IgD-negative memory B cell (primary cell): ENCODE results near the gene DBI. TPM values are rescaled to one million over a fixed set of nuclear protein-coding genes. Genes with fewer than 3 reads are reported as not detected.
A peak's percentile ranks its signal among the peaks of the same experiment; 100 is the strongest.
"Not testable (repeated sequence)": the region's sequence is repeated elsewhere in the genome, so short reads cannot be mapped to it uniquely, and the experiment has no call there.

Experiments
- H3K27ac Mint-ChIP-seq, 3 donors: one replicate each; pipeline ENCODE4 v1.8.0; 2020 to 2022; ENCODE audit warnings: mild to moderate bottlenecking in 3 of 3, mixed read lengths in 3 of 3, moderate library complexity in 1 of 3
- H3K27me3 Mint-ChIP-seq: one replicate; pipeline ENCODE4 v1.8.0; 2021; ENCODE audit warnings: mixed read lengths
- H3K36me3 Mint-ChIP-seq: one replicate; pipeline ENCODE4 v1.8.0; 2020; ENCODE audit warnings: mild to moderate bottlenecking, mixed read lengths
- H3K4me1 Mint-ChIP-seq, 3 donors: one replicate each; pipeline ENCODE4 v1.8.0; 2020 to 2022; ENCODE audit warnings: mixed read lengths in 3 of 3, mild to moderate bottlenecking in 1 of 3
- H3K4me3 Mint-ChIP-seq, 4 donors: one replicate each; pipeline ENCODE4 v1.8.0; 2020 to 2022; ENCODE audit warnings: mild to moderate bottlenecking in 4 of 4, mixed read lengths in 4 of 4, moderate library complexity in 3 of 4
- H3K9me3 Mint-ChIP-seq, 3 donors: one replicate each; pipeline ENCODE4 v1.8.0; 2020 to 2021; ENCODE audit warnings: mixed read lengths in 3 of 3, mild to moderate bottlenecking in 1 of 3
- polyA plus RNA-seq: library from polyadenylated mRNA; unstranded; fragments of 300-500 nt; fragmentation: Illumina TruSeq; gene quantifications from one replicate; pipeline ENCODE4 v1.2.3, GENCODE V29; 2021

DBI gene
- polyA plus RNA-seq, 1 donor from 2014 or later, result 298 TPM

- no peak overlapping the region for H3K27ac Mint-ChIP-seq
- H3K9me3 Mint-ChIP-seq, result peaks cover 0 to 3% (median 0%) of the 10 kb centered on the region in 3 donors
- H3K4me3 Mint-ChIP-seq, result no peak overlapping the region
- H3K27me3 Mint-ChIP-seq, result peaks cover 8% of the 10 kb centered on the region
- peaks cover 1% of the 10 kb centered on the region for H3K36me3 Mint-ChIP-seq
- peaks cover 0 to 1% (median 0%) of the 10 kb centered on the region in 3 donors for H3K4me1 Mint-ChIP-seq
Measured at GRCh38 chr2:119402645-119403560, 36.1 kb downstream of the DBI start.

DNA sequence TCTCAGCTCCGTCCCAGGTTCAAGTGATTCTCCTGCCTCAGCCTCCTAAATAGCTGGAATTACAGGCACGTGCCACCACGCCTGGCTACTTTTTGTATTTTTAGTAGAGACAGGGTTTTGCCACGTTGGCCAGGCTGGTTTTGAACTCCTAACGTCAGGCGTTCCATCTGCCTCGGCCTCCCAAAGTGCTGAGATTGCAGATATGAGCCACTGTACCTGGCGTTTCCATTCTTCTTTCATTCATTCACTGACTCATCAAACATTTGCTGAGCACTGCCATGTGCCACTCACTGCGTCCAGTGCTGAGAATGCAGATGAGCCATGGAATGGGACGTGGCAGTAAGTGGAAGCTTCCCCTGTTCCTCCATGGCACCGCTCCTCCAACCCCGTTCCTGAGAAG, 36.8 kb downstream of the DBI start:
- H3K4me3 Mint-ChIP-seq, H3K27me3 Mint-ChIP-seq, H3K36me3 Mint-ChIP-seq, H3K9me3 Mint-ChIP-seq, H3K4me1 Mint-ChIP-seq, H3K27ac Mint-ChIP-seq: not testable (repeated sequence)

GRCh38 chr2:119405151-119405550, 38.4 kb downstream of the DBI start:
- peaks cover 0 to 3% (median 0%) of the 10 kb centered on the region in 3 donors for H3K9me3 Mint-ChIP-seq
- peaks cover 0 to 4% (median 3%) of the 10 kb centered on the region in 3 donors for H3K4me1 Mint-ChIP-seq
- H3K4me3 Mint-ChIP-seq, result no peak overlapping the region
- no peaks in the 10 kb centered on the region for H3K36me3 Mint-ChIP-seq
- H3K27me3 Mint-ChIP-seq, result peaks cover 8% of the 10 kb centered on the region
- no peak overlapping the region for H3K27ac Mint-ChIP-seq

DNA sequence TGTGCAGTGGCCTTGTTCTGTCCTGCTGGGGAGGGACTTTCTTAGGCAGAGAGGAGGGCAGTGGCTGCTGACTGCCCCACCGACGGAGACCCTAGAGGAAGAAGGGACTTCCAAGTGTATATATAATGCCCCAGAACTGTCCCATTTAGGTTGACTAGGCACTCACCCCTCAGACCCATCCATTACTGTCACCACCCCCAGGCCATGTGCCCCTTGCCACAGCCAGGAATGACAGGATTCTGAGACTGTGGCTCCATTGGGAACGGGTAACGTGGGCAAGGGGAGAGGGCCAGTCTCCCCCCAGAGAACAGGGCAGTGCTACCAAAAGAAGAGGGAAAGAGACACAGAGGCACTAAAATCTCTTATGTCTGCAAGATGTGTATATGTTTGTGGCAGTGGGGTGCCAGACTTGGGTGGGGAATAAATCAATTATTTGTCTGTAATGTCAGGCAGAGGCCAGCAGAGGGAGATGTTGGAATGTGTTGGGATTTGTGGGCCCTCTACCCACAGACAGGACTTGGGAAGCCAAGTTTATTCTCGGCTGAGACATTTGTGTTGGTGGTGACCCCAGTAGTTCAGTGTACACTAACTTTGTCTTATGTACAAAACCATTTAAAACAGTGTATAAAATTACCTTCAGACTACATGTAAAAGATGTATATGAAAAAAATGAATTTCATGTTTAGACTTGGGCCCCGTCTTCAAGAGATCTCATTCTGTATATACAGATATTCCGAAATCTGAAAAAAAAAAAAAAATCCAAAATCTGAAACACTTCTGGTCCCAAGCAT, 40.8 kb downstream of the DBI start:
- Mint-ChIP-seq H3K27me3 (peaks cover 13% of the 10 kb centered on the region), H3K9me3 (peaks cover 0 to 3% (median 0%) of the 10 kb centered on the region in 3 donors)

GRCh38 chr2:119408221-119408619, 41.4 kb downstream of the DBI start:
- H3K27ac Mint-ChIP-seq, result no peak overlapping the region
- peaks cover 0 to 3% (median 0%) of the 10 kb centered on the region in 3 donors for H3K9me3 Mint-ChIP-seq
- peaks cover 13% of the 10 kb centered on the region for H3K27me3 Mint-ChIP-seq
- peaks cover 0 to 4% (median 3%) of the 10 kb centered on the region in 3 donors for H3K4me1 Mint-ChIP-seq
- H3K36me3 Mint-ChIP-seq, result no peaks in the 10 kb centered on the region
- no peak overlapping the region for H3K4me3 Mint-ChIP-seq

More for the DNA sequence above, 40.8 kb downstream of the DBI start:
- H3K4me1 Mint-ChIP-seq, result peaks cover 0 to 4% (median 3%) of the 10 kb centered on the region in 3 donors
- H3K27ac Mint-ChIP-seq, result no peak overlapping the region
- no peak overlapping the region for H3K4me3 Mint-ChIP-seq
- H3K36me3 Mint-ChIP-seq, result no peaks in the 10 kb centered on the region

DNA sequence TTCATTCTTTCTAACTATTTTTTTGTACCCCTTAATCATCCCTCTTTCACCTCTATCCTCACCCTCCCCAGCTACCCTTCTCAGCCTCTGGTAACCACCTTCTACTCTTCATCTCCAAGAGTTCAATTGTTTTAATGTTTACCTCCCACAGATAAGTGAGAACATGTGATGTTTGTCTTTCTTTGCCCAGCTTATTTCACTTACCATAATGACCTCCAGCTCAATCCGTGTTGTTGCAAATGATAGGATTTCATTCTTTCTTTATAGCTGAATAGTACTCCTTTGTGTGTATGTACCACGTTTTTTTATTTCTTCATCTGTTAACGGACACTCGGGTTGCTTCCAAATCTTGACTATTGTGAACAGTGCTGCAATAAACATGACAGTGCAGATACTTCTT, 42.7 kb downstream of the DBI start:
- Mint-ChIP-seq H3K4me1 (peaks cover 0 to 6% (median 4%) of the 10 kb centered on the region in 3 donors), H3K4me3 (no peak overlapping the region), H3K27me3 (peaks cover 13% of the 10 kb centered on the region), H3K36me3 (no peaks in the 10 kb centered on the region), H3K9me3 (peaks cover 0 to 3% (median 0%) of the 10 kb centered on the region in 3 donors), H3K27ac (no peak overlapping the region)

- Mint-ChIP-seq H3K4me3 (peak overlapping the region in 1 of 4 donors; percentile 37), H3K27ac (peak overlapping the region in 1 of 3 donors; percentile 54)
Measured at GRCh38 chr2:119414894-119415293, 48.1 kb downstream of the DBI start.

DNA sequence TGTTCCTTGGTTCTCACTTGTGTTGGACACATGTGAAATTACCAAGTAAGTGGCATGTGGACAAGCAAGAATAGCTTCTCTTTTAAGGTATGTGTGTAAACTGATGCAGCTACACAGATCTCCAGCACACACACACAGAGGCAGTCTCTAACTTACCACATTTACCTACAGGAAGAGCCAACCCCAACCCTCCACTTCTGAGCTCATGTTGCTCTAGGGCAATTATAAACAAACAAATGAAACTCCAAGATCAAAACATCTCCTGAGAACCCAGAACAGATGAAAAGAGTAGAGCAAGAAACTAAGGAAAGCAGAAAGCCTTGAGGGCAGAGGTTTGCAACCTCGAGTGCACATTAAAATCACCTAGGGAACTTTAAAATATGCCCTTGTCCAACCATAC, 48.9 kb downstream of the DBI start:
- no peak overlapping the region for H3K4me3 Mint-ChIP-seq
- H3K4me1 Mint-ChIP-seq, result peaks cover 3 to 19% (median 5%) of the 10 kb centered on the region in 3 donors
- H3K27ac Mint-ChIP-seq, result no peak overlapping the region
- no peaks in the 10 kb centered on the region for H3K36me3 Mint-ChIP-seq
- H3K9me3 Mint-ChIP-seq, result no peaks in the 10 kb centered on the region
- H3K27me3 Mint-ChIP-seq, result peaks cover 17% of the 10 kb centered on the region

More at GRCh38 chr2:119414894-119415293, 48.1 kb downstream of the DBI start:
- Mint-ChIP-seq H3K27me3 (peaks cover 14% of the 10 kb centered on the region), H3K9me3 (no peaks in the 10 kb centered on the region), H3K36me3 (no peaks in the 10 kb centered on the region), H3K4me1 (peaks cover 4 to 21% (median 5%) of the 10 kb centered on the region in 3 donors)

- Mint-ChIP-seq H3K4me1 (peaks cover 3 to 19% (median 5%) of the 10 kb centered on the region in 3 donors), H3K27me3 (peaks cover 21% of the 10 kb centered on the region), H3K27ac (peak overlapping the region in 1 of 3 donors; percentile 18), H3K36me3 (no peaks in the 10 kb centered on the region), H3K9me3 (peaks cover 0 to under 1% (median 0%) of the 10 kb centered on the region in 3 donors), H3K4me3 (peak overlapping the region in 2 of 4 donors; percentile 4 to 20)
Measured at GRCh38 chr2:119416299-119416923, 49.6 kb downstream of the DBI start.

DNA sequence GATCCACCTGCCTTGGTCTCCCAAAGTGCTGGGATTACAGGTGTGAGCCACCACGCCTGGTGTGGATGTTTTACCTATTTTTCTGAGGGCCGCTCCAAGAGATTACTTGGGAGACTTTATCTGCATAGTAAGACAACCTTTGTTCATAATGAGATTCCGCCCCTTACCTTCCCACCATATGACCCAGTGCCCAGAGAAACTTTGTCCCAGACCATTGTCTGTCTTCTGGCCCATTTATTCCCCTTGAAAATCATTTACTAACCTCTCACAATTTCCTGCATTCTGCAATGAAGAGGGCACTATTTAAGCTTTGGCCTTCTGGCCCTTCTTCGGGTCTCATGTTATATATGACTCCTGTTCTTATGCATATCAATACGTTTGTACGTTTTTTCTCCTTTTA, 51.1 kb downstream of the DBI start:
- Mint-ChIP-seq H3K4me1 (peaks cover 3 to 19% (median 5%) of the 10 kb centered on the region in 3 donors), H3K27ac (no peak overlapping the region), H3K4me3 (no peak overlapping the region), H3K27me3 (peaks cover 26% of the 10 kb centered on the region), H3K36me3 (no peaks in the 10 kb centered on the region), H3K9me3 (peaks cover 0 to 8% (median 3%) of the 10 kb centered on the region in 3 donors)

- Mint-ChIP-seq H3K4me3 (no peak overlapping the region), H3K27ac (no peak overlapping the region), H3K9me3 (peaks cover 0 to 8% (median 3%) of the 10 kb centered on the region in 3 donors), H3K4me1 (peaks cover 3 to 19% (median 5%) of the 10 kb centered on the region in 3 donors), H3K36me3 (no peaks in the 10 kb centered on the region), H3K27me3 (peaks cover 35% of the 10 kb centered on the region)
Measured at GRCh38 chr2:119419065-119419464, 52.3 kb downstream of the DBI start.

DNA sequence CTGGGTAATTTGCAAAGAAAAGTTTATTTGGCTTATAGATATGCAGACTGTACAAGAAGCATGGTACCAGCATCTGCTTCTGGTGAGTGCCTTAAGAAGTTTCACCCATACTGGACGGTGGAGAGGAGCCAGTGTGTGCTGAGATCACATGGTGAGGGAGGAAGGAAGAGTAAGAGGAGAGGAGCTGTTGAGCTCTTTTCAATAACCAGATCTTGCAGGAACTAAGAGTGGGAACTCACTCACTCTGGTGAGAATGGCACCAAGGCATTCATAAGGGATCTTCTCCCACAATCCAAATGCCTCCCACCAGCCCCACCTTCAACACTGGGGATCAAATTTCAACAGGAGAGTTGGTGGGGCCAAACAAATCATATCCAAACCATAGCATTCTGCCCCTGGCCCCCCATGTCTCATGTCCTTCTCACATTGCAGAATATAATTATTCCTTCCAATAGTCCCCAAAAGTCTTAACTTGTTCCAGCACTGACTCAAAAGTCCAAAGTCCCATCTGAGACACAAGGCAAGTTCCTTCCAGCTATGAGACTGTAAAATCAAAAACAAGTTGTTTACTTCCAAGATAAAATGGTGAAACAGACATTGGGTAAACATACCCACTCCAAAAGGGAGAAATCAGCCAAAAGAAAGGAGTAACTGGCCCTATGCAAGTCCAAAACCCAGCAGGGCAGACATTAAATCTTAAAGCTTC, 53.2 kb downstream of the DBI start:
- peaks cover 3 to 12% (median 3%) of the 10 kb centered on the region in 3 donors for H3K4me1 Mint-ChIP-seq
- no peak overlapping the region for H3K4me3 Mint-ChIP-seq
- no peak overlapping the region for H3K27ac Mint-ChIP-seq
- peaks cover 41% of the 10 kb centered on the region for H3K27me3 Mint-ChIP-seq
- H3K9me3 Mint-ChIP-seq, result peaks cover 0 to 8% (median 3%) of the 10 kb centered on the region in 3 donors
- H3K36me3 Mint-ChIP-seq, result no peaks in the 10 kb centered on the region

GRCh38 chr2:119421304-119421703, 54.5 kb downstream of the DBI start:
- peaks cover 0 to 8% (median 3%) of the 10 kb centered on the region in 3 donors for H3K9me3 Mint-ChIP-seq
- H3K36me3 Mint-ChIP-seq, result no peaks in the 10 kb centered on the region
- peaks cover 47% of the 10 kb centered on the region for H3K27me3 Mint-ChIP-seq
- H3K4me3 Mint-ChIP-seq, result no peak overlapping the region
- peaks cover 0 to 4% (median 0%) of the 10 kb centered on the region in 3 donors for H3K4me1 Mint-ChIP-seq
- no peak overlapping the region for H3K27ac Mint-ChIP-seq

- H3K4me3 Mint-ChIP-seq, result no peak overlapping the region
- no peaks in the 10 kb centered on the region for H3K36me3 Mint-ChIP-seq
- peak overlapping the region in 1 of 3 donors; percentile 9 for H3K27ac Mint-ChIP-seq
- H3K9me3 Mint-ChIP-seq, result peaks cover 0 to 8% (median 3%) of the 10 kb centered on the region in 3 donors
- H3K27me3 Mint-ChIP-seq, result peaks cover 51% of the 10 kb centered on the region
- H3K4me1 Mint-ChIP-seq, result no peaks in the 10 kb centered on the region
Measured at GRCh38 chr2:119421741-119422140, 55.0 kb downstream of the DBI start.
